ENCODE data around the gene PGP. TPM values are rescaled to one million over a fixed set of nuclear protein-coding genes. Genes with fewer than 3 reads are reported as not detected.

PGP gene
- total RNA-seq, 2 donors from 2014 or later, result 9.1 to 19.5 TPM

Other genes with a start within 250 kb of the PGP start
- gene RNF151, start 248.0 kb downstream of the PGP start, total RNA-seq, result not detected
- 10 to 100 TPM; 22.2 to 44.8 TPM for gene TBL3, start 242.8 kb downstream of the PGP start, total RNA-seq
- not detected for gene NOXO1, start 233.4 kb downstream of the PGP start, total RNA-seq
- 10 to 100 TPM; 12.4 to 14.6 TPM for gene GFER, start 230.6 kb downstream of the PGP start, total RNA-seq
- 1 to 10 TPM in 1 of 2 donors, under 1 TPM in 1; 0.49 to 1.5 TPM for gene SYNGR3, start 224.9 kb downstream of the PGP start, total RNA-seq
- 10 to 100 TPM; 65.8 to 68.5 TPM for gene ZNF598, start 205.0 kb downstream of the PGP start, total RNA-seq
- not detected for gene NPW, start 195.1 kb downstream of the PGP start, total RNA-seq
- 10 to 100 TPM; 66.0 to 84.1 TPM for gene NHERF2, start 187.9 kb downstream of the PGP start, total RNA-seq
- gene NTHL1, start 167.0 kb downstream of the PGP start, total RNA-seq, result 10 to 100 TPM in 1 of 2 donors, 1 to 10 TPM in 1; 7.7 to 13.4 TPM
- 100 to 1,000 TPM; 112 to 123 TPM for gene TSC2, start 166.9 kb downstream of the PGP start, total RNA-seq
- 1,000 to 10,000 TPM in 1 of 2 donors, 100 to 1,000 TPM in 1; 838 to 1,071 TPM for gene PKD1, start 78.9 kb downstream of the PGP start, total RNA-seq
- gene RAB26, start 66.2 kb downstream of the PGP start, total RNA-seq, result not detected
- 10 to 100 TPM; 34.1 to 54.8 TPM for gene TRAF7, start 59.1 kb downstream of the PGP start, total RNA-seq
- gene CASKIN1, start 18.2 kb downstream of the PGP start, total RNA-seq, result not detected
- gene MLST8, start 9.4 kb downstream of the PGP start, total RNA-seq, result 10 to 100 TPM; 13.7 to 47.7 TPM
- gene BRICD5, start 4.0 kb downstream of the PGP start, total RNA-seq, result 10 to 100 TPM; 11.4 to 43.1 TPM
- gene E4F1, start 8.8 kb upstream of the PGP start, total RNA-seq, result 10 to 100 TPM; 44.0 to 50.2 TPM
- gene DNASE1L2, start 21.6 kb upstream of the PGP start, total RNA-seq, result 10 to 100 TPM in 1 of 2 donors, 1 to 10 TPM in 1; 2.3 to 10.7 TPM
- gene ECI1, start 36.7 kb upstream of the PGP start, total RNA-seq, result 10 to 100 TPM; 29.3 to 39.1 TPM
- gene RNPS1, start 53.3 kb upstream of the PGP start, total RNA-seq, result 100 to 1,000 TPM in 1 of 2 donors, 10 to 100 TPM in 1; 94.5 to 157 TPM
- 10 to 100 TPM; 16.4 to 25.2 TPM for gene ABCA3, start 125.9 kb upstream of the PGP start, total RNA-seq
- gene CCNF, start 214.6 kb upstream of the PGP start, total RNA-seq, result 1 to 10 TPM in 1 of 2 donors, under 1 TPM in 1; 0.68 to 1.5 TPM
- gene TEDC2, start 245.3 kb upstream of the PGP start, total RNA-seq, result under 1 TPM in 1 of 2 donors, not detected in 1; 0.27 TPM